Activated CD4-positive, alpha-beta T cell treated with anti-CD3 and anti-CD28 coated beads, Interleukin-2, Interleukin-6, amounts not matched to agents 100 ng/mL and 50 ng/mL, durations not matched to agents 16 hours and 8 hours (primary cell): ENCODE data around the gene DNAJA4.
A peak's percentile ranks its signal among the peaks of the same experiment; 100 is the strongest.

Source experiments
- DNase-seq: peaks from one replicate; pipeline ENCODE4 v3.0.0-alpha.2; 2020

Gene DNAJA4

DNA sequence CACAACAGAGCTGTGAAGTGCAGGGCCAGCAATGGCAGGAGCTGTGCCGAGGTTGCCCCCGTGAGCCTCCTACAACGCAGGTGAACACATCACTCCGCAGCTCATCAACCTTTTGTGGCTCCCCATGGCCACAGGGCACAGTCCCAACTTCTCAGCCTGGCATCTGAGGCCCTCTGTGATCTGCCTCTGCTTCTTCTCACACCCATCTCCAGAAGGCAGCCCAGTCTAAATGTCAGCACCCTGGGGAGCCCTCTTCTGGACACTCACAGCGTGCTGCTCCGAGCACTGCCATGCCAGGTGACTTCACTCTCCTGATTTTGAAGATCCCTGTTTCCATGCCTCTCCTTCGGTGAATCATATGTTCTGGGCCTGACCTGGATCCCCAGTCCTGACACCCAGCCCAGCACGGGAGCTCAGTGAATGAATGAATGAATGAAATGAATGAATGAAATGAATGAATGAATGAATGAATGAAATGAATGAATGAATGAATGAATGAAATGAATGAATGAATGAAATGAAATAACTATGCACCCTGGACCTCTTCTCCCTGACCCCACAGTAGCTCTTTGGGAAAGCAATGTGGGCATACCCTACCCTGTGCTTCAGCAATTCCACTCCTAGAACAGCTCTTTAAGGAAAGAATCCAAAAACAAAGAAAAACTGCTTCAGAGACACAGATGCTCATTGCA is 52.9 kb downstream of the DNAJA4 start:
- DNase-seq: no peak

DNA sequence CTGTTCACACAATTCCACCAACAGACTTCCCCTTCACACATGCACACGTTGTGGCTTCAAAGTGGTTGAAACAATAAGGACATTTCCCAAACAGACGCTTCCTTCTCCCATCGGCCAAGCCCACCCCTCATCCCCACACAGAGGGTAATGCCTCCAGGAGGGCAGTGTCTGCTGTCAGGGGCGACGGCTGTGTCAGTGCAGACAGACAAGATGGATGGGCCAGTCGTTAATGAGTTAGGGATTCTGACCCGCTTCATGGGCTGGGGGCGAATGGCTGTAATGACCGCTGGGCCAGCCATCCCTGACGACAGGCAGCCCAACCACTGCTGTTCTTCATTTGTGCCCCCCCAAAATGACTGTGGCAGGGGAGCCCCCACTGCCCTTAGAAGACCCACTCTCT is 55.2 kb downstream of the DNAJA4 start:
- DNase-seq: no peak

DNA sequence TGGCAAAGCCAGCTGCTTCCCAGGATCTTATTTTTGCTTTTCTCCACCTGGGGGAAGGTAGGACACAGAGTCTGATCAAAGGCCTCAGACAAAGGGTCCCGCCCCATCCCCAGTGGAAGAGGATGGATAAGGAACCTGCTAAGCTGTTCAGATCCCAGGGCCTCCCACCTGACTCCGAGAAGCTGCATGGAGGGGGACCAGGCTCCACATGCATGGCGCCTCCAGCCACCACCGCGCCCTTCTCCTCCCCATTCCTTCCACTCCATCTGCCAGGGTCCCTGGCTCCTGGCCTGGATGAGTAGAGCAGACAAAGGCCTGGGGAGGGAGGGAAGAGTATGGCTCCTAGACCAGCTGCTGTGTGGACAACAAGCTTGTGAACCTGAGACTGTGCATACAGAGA is 55.8 kb downstream of the DNAJA4 start:
- no peak for DNase-seq

DNA sequence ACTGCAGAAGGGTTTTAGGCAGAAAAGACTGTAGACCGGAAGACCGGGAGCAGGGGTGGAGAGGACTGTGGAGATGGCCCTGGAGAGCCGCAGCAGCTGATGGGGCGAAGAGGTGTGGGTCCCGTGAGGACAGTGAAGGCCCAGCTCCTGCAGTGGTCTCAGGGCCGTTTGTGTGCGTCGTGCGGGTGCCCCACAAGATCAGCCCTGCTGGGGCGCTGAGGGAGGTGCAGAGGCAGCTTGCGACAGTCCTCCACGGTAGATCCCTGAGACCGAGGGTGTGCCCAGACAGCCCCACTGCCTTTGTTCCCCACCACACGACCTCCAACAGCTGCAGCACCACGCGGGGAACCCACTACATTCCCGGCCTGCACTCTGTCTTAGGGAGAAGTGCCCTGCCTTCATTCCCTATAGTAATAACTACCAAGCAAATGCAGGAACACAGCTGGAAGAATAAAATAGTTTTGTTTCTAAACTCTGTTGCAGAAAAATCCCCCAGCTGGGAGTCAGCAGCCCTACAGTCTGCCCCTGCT is 56.7 kb downstream of the DNAJA4 start:
- DNase-seq: no peak

DNA sequence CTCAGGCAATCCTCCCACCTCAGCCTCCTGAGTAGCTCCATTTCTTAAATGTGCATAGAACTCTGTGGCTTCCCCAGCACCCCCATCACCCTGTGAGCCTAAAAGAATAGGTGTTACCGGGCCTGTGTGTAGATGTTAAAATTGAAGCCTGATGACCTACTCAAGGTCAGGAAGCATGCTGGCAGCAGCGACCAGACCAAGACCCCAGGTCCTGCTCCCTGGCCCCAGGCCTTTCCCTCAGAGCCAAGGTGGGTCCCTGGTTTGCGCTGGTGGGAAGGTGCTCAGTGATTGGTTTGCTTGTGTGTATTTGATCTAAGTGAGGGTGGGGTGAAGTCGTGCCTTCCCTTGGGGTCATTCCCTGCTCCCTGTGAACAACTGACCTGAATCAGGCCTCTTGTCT is 57.4 kb downstream of the DNAJA4 start:
- no peak for DNase-seq

DNA sequence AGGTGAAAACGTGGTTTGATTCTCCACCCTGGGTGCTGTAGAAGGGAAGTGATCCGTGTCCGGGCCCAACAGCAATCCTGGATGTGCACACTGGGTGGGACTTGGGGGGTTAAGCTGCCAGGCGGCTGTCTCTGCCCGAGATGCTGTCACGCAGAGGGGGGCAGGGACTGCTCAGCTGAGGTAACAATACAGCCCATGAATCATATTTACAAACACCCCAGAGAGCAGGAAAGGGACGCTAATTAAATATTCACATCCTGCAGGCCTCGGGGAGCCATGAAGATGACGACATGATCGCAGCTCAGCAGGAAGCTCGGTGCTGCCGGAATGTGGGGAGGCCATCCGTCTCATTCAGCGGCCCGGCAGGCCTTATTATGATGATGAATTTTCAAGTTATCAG is 57.9 kb downstream of the DNAJA4 start:
- no peak for DNase-seq

DNA sequence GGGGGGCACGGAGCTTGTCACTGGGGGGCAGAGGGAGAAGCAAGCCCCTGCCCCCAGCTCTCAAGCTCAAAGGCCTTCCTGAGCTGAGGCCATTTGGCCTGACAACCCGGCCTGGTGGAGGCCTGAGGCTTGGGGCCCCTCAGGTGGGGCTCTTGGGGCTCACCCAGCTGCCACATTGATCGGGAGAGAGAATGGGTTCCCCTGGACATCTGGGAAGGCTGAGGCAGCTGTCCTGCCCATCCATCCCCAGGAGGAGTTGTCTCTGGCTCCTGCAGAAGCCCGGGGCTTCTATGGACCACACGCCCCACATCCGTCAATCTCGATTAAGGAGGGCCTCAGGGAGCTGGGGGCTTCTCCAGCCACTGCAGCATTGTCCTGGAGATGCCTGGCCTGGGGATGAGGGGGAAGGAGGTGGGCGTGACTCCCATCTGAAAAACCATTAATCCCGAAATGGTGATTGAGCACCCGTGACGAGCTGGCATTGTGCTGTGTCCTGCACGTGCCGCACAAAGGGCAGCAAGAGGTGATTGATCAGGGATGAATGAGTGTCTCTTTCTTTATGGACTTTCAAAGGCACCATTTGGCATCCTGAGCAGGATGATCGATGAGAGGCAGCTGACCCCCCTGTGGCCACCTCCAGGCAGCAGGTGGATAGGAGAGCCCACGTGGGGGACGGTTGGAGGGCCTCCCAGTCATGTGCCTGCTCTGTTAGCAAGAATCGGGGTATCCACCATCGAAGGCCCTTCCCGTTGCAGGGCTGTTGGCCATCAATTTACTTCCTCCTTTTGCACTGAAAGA is 58.6 kb downstream of the DNAJA4 start:
- no peak for DNase-seq

DNA sequence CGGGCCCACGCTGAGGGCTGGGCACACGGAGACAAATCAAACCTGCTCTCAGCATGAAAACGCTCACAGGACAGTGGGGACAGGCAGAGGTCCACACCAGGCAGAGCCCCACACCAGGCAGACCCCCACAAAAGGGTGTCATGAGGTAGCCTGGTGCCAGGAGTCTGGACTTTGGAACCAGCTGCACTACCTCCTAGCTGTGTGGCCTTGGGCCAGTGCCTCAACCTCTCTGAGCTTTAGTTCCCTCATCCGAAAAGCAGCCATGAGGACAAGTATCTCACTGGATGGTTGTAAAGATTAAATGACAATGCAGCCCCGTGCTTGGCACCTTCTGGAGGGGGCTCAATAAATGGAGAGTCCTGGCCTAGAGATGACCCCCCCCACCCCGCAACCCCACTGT is 59.3 kb downstream of the DNAJA4 start:
- DNase-seq: no peak

DNA sequence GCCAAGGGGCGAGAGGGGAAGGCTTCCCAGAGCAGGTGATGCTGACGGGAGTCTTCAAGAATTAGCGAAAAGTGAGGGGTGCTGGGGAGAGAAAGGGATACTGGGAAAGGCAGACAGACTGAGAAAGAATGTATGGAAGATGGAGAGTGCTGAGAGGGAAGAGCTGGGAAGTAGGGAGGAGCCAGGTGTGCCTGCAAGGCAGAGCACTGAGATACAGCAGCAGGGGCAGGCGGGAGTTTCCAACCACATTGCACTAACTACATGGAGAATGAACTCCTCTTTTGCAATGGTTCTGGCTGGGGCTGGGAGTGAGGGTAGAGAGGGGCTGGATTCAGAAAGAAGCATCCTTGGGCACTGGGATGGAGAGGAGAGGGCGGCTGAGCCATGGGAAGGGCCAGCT is 59.8 kb downstream of the DNAJA4 start:
- no peak for DNase-seq

DNA sequence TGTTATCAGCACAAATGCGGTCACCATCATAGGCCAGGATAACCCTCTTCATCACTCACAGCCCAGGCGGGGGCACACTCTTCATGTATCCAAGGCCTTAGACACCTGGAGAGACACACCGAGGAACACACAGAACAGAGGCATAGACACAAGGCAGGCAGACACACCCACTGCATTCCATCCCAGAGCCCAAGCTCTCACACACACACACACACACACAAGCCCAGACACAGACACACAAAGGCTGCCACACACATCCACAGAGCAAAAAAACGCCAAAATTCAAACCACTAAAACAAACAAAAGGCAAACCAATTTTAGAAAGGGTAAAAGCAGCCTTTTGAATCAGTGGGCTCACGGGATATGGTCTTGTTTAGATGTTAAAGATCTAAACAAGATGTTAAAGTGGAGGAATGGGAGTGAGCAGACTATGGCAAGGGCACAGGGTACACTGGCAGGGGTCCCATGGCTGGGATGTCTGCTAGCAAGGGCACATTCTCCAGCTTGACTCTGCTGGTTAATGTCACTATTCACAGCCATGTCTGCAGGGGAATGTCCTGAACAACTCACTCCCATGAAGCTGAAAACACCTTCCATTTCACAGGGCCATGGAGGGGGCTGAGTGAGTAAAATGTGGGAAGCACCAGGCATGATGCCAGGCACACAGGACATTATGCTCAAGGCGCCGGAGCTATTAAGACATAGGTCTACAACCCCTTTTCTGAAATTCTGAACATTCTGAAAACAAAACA is 60.9 kb downstream of the DNAJA4 start:
- no peak for DNase-seq

DNA sequence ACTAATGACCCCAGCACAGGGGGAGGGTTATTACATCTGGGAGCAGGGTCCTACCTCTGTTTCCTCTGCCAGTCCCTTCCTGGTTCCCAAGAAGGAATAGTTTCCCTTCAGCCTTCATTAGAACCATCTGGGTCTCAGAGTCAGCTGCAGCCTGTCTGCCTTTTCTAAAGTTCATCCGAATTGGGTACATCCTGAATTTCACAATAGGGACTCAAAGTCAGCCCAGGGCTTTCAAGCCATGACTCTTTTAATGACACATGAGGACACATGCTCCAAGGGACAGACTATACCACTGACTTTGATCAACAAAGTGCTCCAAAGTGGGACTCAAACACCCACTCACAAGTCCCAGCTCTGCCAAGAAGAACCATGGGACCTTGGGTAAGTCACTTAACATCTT is 63.1 kb downstream of the DNAJA4 start:
- DNase-seq: no peak

DNA sequence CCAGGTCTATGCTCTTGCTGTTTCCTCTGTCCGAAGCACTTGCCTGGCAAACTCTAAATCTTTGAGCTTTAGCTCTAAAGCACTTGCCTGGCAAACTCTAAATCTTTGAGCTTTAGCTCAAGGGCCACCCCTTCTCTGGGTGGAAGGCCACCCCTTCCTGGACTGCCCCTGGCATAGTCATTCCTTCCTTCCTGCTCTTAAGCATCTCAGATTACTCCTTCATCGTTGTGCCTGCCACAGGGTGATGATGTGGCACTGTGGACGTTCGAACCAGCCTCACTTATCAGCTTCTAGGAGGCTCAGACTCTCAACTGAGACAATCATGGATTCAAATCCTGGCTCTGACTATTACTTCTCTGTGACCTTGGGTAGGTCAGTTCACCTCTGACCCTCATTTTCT is 65.3 kb downstream of the DNAJA4 start:
- DNase-seq: peak; percentile 23
